Measurements from ENCODE around the gene WDPCP. TPM values are rescaled to one million over a fixed set of nuclear protein-coding genes. Genes with fewer than 3 reads are reported as not detected.
"Not testable (repeated sequence)": the region's sequence is repeated elsewhere in the genome, so short reads cannot be mapped to it uniquely, and the experiment has no call there.

WDPCP gene
- total and polyA plus RNA-seq, 2 of the 13 experiments (the other 11 are each of a cell fraction or from before 2014, with no cell fraction given) = 2.9 to 5.2 TPM

GRCh38 chr2:63287956-63288355, 300.3 kb downstream of the WDPCP start:
- H3K79me2 ChIP-seq (ENCODE audit: insufficient read depth, low read length) = no peaks in the 10 kb centered on the region
- ATAC-seq (no peak), DNase-seq (ENCODE audit: low spot score) (no peak), FAIRE-seq (no peak)
- H3K9ac ChIP-seq (ENCODE audit: insufficient read depth, low read depth, low read length) = no peak overlapping the region
- no peak overlapping the region for H3K4me3 ChIP-seq (replicated peaks in 1 of 3; ENCODE audit: insufficient read depth in 1 of 3, low read depth in 2 of 3, low read length in 3 of 3)
- ChIA-PET CTCF (ENCODE audit: low intra/inter-chr PET ratio, low total read pairs) (no interaction called here), POLR2A (no interaction called here)
- TF ChIP-seq THAP8 (CRISPR knock-in tag; IDR thresholded peaks at IDR 0.05; ENCODE audit: borderline replicate concordance) = no peak
- H3K9me3 ChIP-seq (ENCODE audit: low read length) = no peaks in the 10 kb centered on the region
- no TSS peak for BruUV-seq (replicated peaks)
- H3K27ac ChIP-seq (ENCODE audit: extremely low read length, insufficient read depth, low read length) = no peak overlapping the region
- in situ Hi-C loops (cut with HindIII; ENCODE audit: extremely low pct_ligation_motif_present, low pct_unique_long_range_greater_than_20kb) (loop anchor here (25.0 kb wide), 1 partner anchor 201 kb away; no protein-coding TSS in a partner anchor), intact Hi-C loops (cut with micrococcal nuclease; ENCODE audit: unreplicated experiment) (no loop called here)
- WGBS (ENCODE audit: low lambda C conversion rate) = 21% methylated on average over 1 of the region's 1 CpG
- no peaks in the 10 kb centered on the region for H3K4me1 ChIP-seq (ENCODE audit: insufficient read depth, low read length)
- no peaks in the 10 kb centered on the region for H3K36me3 ChIP-seq (replicated peaks in 1 of 2; ENCODE audit: control insufficient read depth in 1 of 2, insufficient read depth in 2 of 2, low read length in 2 of 2)
- H2AFZ ChIP-seq (ENCODE audit: low read length) = no peak overlapping the region
- H3K27me3 ChIP-seq (ENCODE audit: control insufficient read depth in 1 of 2, insufficient read depth in 2 of 2, low read length in 2 of 2) = no peaks in the 10 kb centered on the region
- no peaks in the 10 kb centered on the region for H4K20me1 ChIP-seq (ENCODE audit: insufficient read depth, low read length)
- H3K4me2 ChIP-seq (ENCODE audit: low read depth, low read length) = no peak overlapping the region

- H3K36me3 ChIP-seq (replicated peaks in 1 of 2; ENCODE audit: control insufficient read depth in 1 of 2, insufficient read depth in 2 of 2, low read length in 2 of 2); H3K9ac ChIP-seq (ENCODE audit: insufficient read depth, low read depth, low read length); H2AFZ ChIP-seq (ENCODE audit: low read length); CTCF ChIA-PET (ENCODE audit: low intra/inter-chr PET ratio, low total read pairs); H3K4me2 ChIP-seq (ENCODE audit: low read depth, low read length); H3K9me3 ChIP-seq (ENCODE audit: low read length); H3K4me1 ChIP-seq (ENCODE audit: insufficient read depth, low read length); H3K27me3 ChIP-seq (ENCODE audit: control insufficient read depth in 1 of 2, insufficient read depth in 2 of 2, low read length in 2 of 2); BruUV-seq (replicated peaks); ATAC-seq; H3K4me3 ChIP-seq (replicated peaks in 1 of 3; ENCODE audit: insufficient read depth in 1 of 3, low read depth in 2 of 3, low read length in 3 of 3); POLR2A ChIA-PET; H3K27ac ChIP-seq (ENCODE audit: extremely low read length, insufficient read depth, low read length); H4K20me1 ChIP-seq (ENCODE audit: insufficient read depth, low read length); H3K79me2 ChIP-seq (ENCODE audit: insufficient read depth, low read length); DNase-seq (ENCODE audit: low spot score); FAIRE-seq; intact Hi-C loops (cut with micrococcal nuclease; ENCODE audit: unreplicated experiment): not testable (repeated sequence)
- in situ Hi-C loops (cut with HindIII; ENCODE audit: extremely low pct_ligation_motif_present, low pct_unique_long_range_greater_than_20kb) = loop anchor here (25.0 kb wide), 1 partner anchor 199 kb away; no protein-coding TSS in a partner anchor
- 80% methylated on average over 4 of the region's 4 CpGs for WGBS (ENCODE audit: low lambda C conversion rate)
Measured at GRCh38 chr2:63286520-63286919, 301.8 kb downstream of the WDPCP start.

Data from HepG2 (cell line).